ENCODE results near the gene AIG1. TPM values are rescaled to one million over a fixed set of nuclear protein-coding genes. Genes with fewer than 3 reads are reported as not detected.
A peak's percentile ranks its signal among the peaks of the same experiment; 100 is the strongest.

Gene AIG1
- total and polyA plus RNA-seq, 2 donors (not counting 1 experiment from before 2014, with no cell fraction given), result 40.6 to 42.2 TPM

GRCh38 chr6:143241111-143241510 lies 180.4 kb downstream of the AIG1 start:
- Histone ChIP-seq H3K4me3 (replicated peaks in 1 of 4; ENCODE audit: control extremely low read depth in 1 of 4, insufficient read depth in 1 of 4, low read depth in 3 of 4, low read length in 4 of 4) (no peak overlapping the region), H3K79me2 (ENCODE audit: control insufficient read depth, insufficient read depth, low read length) (no peaks in the 10 kb centered on the region), H3K27me3 (ENCODE audit: control insufficient read depth, insufficient read depth, low read length) (no peaks in the 10 kb centered on the region), H3K4me2 (ENCODE audit: extremely low read depth, insufficient read depth, low read length) (no peak overlapping the region), H3K9me3 (ENCODE audit: control insufficient read depth, insufficient read depth, low read depth, low read length) (no peaks in the 10 kb centered on the region), H3K4me1 (ENCODE audit: control insufficient read depth, extremely low read depth, insufficient read depth, low read length) (no peaks in the 10 kb centered on the region), H3K36me3 (ENCODE audit: control insufficient read depth, insufficient read depth, low read length) (no peaks in the 10 kb centered on the region), H2AFZ (ENCODE audit: low read length) (no peak overlapping the region), H4K20me1 (ENCODE audit: control insufficient read depth, extremely low read depth, insufficient read depth, low read length) (no peaks in the 10 kb centered on the region), H3K9ac (ENCODE audit: insufficient read depth, low read length) (no peak overlapping the region), H3K27ac (ENCODE audit: insufficient read depth, low read length) (no peak overlapping the region)
- peak; percentile 11 to 71 for DNase-seq (ENCODE audit: low read depth in 2 of 2)
- TF ChIP-seq EZH2 (IDR thresholded peaks at IDR 0.05; ENCODE audit: low read length, missing control alignments), result no peak
- TF ChIP-seq CTCF (conservative IDR thresholded peaks at IDR 0.05 in 1 of 2, IDR thresholded peaks at IDR 0.05 in 1 of 2; ENCODE audit: low read depth in 1 of 2, low read length in 2 of 2), result no peak

GRCh38 chr6:143241911-143242310 lies 181.2 kb downstream of the AIG1 start:
- H3K4me3 ChIP-seq (replicated peaks in 1 of 4; ENCODE audit: control extremely low read depth in 1 of 4, insufficient read depth in 1 of 4, low read depth in 3 of 4, low read length in 4 of 4), result no peak overlapping the region
- H3K9me3 ChIP-seq (ENCODE audit: control insufficient read depth, insufficient read depth, low read depth, low read length), result no peaks in the 10 kb centered on the region
- TF ChIP-seq CTCF (conservative IDR thresholded peaks at IDR 0.05 in 1 of 2, IDR thresholded peaks at IDR 0.05 in 1 of 2; ENCODE audit: low read depth in 1 of 2, low read length in 2 of 2) (no peak), EZH2 (IDR thresholded peaks at IDR 0.05; ENCODE audit: low read length, missing control alignments) (no peak)
- H2AFZ ChIP-seq (ENCODE audit: low read length), result no peak overlapping the region
- no peaks in the 10 kb centered on the region for H3K4me1 ChIP-seq (ENCODE audit: control insufficient read depth, extremely low read depth, insufficient read depth, low read length)
- H4K20me1 ChIP-seq (ENCODE audit: control insufficient read depth, extremely low read depth, insufficient read depth, low read length), result no peaks in the 10 kb centered on the region
- H3K27me3 ChIP-seq (ENCODE audit: control insufficient read depth, insufficient read depth, low read length), result no peaks in the 10 kb centered on the region
- H3K79me2 ChIP-seq (ENCODE audit: control insufficient read depth, insufficient read depth, low read length), result no peaks in the 10 kb centered on the region
- no peak for DNase-seq (ENCODE audit: low read depth in 2 of 2)
- no peak overlapping the region for H3K27ac ChIP-seq (ENCODE audit: insufficient read depth, low read length)
- H3K36me3 ChIP-seq (ENCODE audit: control insufficient read depth, insufficient read depth, low read length), result no peaks in the 10 kb centered on the region
- H3K9ac ChIP-seq (ENCODE audit: insufficient read depth, low read length), result no peak overlapping the region
- no peak overlapping the region for H3K4me2 ChIP-seq (ENCODE audit: extremely low read depth, insufficient read depth, low read length)

- H3K36me3 ChIP-seq (ENCODE audit: control insufficient read depth, insufficient read depth, low read length), result no peaks in the 10 kb centered on the region
- TF ChIP-seq CTCF (conservative IDR thresholded peaks at IDR 0.05 in 1 of 2, IDR thresholded peaks at IDR 0.05 in 1 of 2; ENCODE audit: low read depth in 1 of 2, low read length in 2 of 2) (no peak), EZH2 (IDR thresholded peaks at IDR 0.05; ENCODE audit: low read length, missing control alignments) (no peak)
- no peak overlapping the region for H3K9ac ChIP-seq (ENCODE audit: insufficient read depth, low read length)
- H3K9me3 ChIP-seq (ENCODE audit: control insufficient read depth, insufficient read depth, low read depth, low read length), result no peaks in the 10 kb centered on the region
- DNase-seq (ENCODE audit: low read depth in 2 of 2), result no peak
- no peaks in the 10 kb centered on the region for H3K27me3 ChIP-seq (ENCODE audit: control insufficient read depth, insufficient read depth, low read length)
- no peak overlapping the region for H3K27ac ChIP-seq (ENCODE audit: insufficient read depth, low read length)
- no peak overlapping the region for H3K4me2 ChIP-seq (ENCODE audit: extremely low read depth, insufficient read depth, low read length)
- no peaks in the 10 kb centered on the region for H3K4me1 ChIP-seq (ENCODE audit: control insufficient read depth, extremely low read depth, insufficient read depth, low read length)
- no peak overlapping the region for H2AFZ ChIP-seq (ENCODE audit: low read length)
- no peaks in the 10 kb centered on the region for H4K20me1 ChIP-seq (ENCODE audit: control insufficient read depth, extremely low read depth, insufficient read depth, low read length)
- H3K79me2 ChIP-seq (ENCODE audit: control insufficient read depth, insufficient read depth, low read length), result no peaks in the 10 kb centered on the region
- H3K4me3 ChIP-seq (replicated peaks in 1 of 4; ENCODE audit: control extremely low read depth in 1 of 4, insufficient read depth in 1 of 4, low read depth in 3 of 4, low read length in 4 of 4), result no peak overlapping the region
Observed at GRCh38 chr6:143243786-143244185, 183.1 kb downstream of the AIG1 start.
